ENCODE measurements around the gene SLCO3A1. TPM values are rescaled to one million over a fixed set of nuclear protein-coding genes. Genes with fewer than 3 reads are reported as not detected.

SLCO3A1 gene
- total and polyA plus RNA-seq, 10 donors: 7.5 to 79.5 (median 40.7) TPM

DNA sequence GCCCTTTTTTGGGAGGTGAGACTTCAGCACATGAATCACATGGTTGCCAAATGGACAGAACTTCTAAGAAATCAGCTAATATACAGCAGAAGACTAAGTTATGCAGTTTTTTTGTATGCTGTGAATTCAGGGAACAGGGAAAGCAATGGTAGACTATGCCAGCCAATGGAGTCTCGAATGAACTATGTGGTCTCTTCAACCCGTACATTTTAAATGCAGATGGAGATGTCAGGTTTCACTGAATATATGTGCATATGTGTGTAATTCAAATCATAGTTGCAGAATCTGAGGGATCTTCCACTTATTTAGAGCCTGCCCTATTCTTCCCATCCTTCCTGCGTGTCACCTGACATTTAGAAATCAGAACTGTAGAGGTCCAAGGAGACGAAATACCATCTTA is 187.9 kb downstream of the SLCO3A1 start:
- no peak overlapping the region for H3K4me3 ChIP-seq
- intact Hi-C loops (cut with DNase I; ENCODE audit: low total_unique reads): no loop called here
- DNase-seq: no peak
- WGBS, 5 donors: 89 to 97% (median 93%) methylated on average over 4 of the region's 4 CpGs
- TF ChIP-seq CTCF (IDR thresholded peaks at IDR 0.05 in 8 of 11, conservative IDR thresholded peaks at IDR 0.05 in 3 of 11) (no peak), POLR2AphosphoS5 (IDR thresholded peaks at IDR 0.05) (no peak), POLR2A (IDR thresholded peaks at IDR 0.05) (no peak)
- H3K9me3 ChIP-seq: peaks cover 0 to 15% (median 6%) of the 10 kb centered on the region in 8 donors
- H3K36me3 ChIP-seq: no peaks in the 10 kb centered on the region
- peaks cover 0 to 8% (median 0%) of the 10 kb centered on the region in 6 donors for H3K4me1 ChIP-seq
- no peaks in the 10 kb centered on the region for H3K27me3 ChIP-seq (replicated peaks in 1 of 7)
- no peak overlapping the region for H3K27ac ChIP-seq

GRCh38 chr15:92043283-92043682 is 189.8 kb downstream of the SLCO3A1 start:
- WGBS, 5 donors: 83 to 90% (median 87%) methylated on average over 3 of the region's 3 CpGs
- H3K9me3 ChIP-seq: peaks cover 0 to 15% (median 6%) of the 10 kb centered on the region in 8 donors
- H3K36me3 ChIP-seq: no peaks in the 10 kb centered on the region
- intact Hi-C loops (cut with DNase I; ENCODE audit: low total_unique reads): no loop called here
- no peak for DNase-seq
- no peaks in the 10 kb centered on the region for H3K27me3 ChIP-seq (replicated peaks in 1 of 7)
- no peak for TF ChIP-seq CTCF (IDR thresholded peaks at IDR 0.05 in 8 of 11, conservative IDR thresholded peaks at IDR 0.05 in 3 of 11)
- TF ChIP-seq POLR2A (IDR thresholded peaks at IDR 0.05): no peak
- no peak for TF ChIP-seq POLR2AphosphoS5 (IDR thresholded peaks at IDR 0.05)
- H3K4me3 ChIP-seq: no peak overlapping the region
- H3K27ac ChIP-seq: no peak overlapping the region
- H3K4me1 ChIP-seq: peaks cover 0 to 8% (median 0%) of the 10 kb centered on the region in 6 donors

DNA sequence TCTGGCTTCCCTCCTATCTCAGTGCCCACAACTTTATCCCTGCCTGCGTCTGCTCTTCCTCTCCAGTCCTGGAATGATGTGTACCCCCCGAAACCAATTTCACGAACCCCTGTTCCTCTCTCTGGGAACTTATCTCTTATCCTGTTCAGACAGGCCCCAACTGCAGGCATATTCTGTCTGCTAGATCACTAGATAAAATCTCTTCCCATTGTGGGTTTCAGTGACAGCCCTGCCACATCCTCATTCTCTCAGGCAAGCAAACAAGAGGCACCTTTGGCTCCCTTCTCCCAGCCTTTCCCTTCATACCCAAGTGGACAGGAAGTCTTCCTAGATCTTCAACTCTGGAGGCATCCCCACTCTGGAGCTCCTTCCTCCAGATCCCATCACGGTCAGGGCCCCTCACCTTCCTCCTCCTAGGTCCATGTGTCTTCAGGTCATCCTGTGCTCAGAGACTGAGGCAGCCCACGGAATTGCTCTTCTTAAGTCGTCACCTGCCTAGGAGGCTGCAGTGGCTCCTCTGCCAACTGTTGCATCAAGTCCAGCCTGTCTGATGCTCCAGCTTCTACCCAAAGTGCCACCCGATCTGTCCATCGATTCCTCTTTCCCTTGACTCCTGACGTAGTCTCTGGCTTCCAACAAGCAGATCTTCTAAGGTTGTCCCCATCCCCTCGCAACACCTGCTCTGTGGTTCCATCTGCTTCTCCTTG is 190.8 kb downstream of the SLCO3A1 start:
- peaks cover 0 to 12% (median 0%) of the 10 kb centered on the region in 6 donors for H3K4me1 ChIP-seq
- 70 to 80% (median 76%) methylated on average over 10 of the region's 10 CpGs for WGBS, 5 donors

More for the DNA sequence above, 190.8 kb downstream of the SLCO3A1 start:
- H3K27me3 ChIP-seq (replicated peaks in 1 of 7): no peaks in the 10 kb centered on the region
- TF ChIP-seq CTCF (IDR thresholded peaks at IDR 0.05 in 8 of 11, conservative IDR thresholded peaks at IDR 0.05 in 3 of 11) (no peak), POLR2A (IDR thresholded peaks at IDR 0.05) (no peak), POLR2AphosphoS5 (IDR thresholded peaks at IDR 0.05) (no peak)
- no peak overlapping the region for H3K27ac ChIP-seq
- no peak for DNase-seq
- no peaks in the 10 kb centered on the region for H3K36me3 ChIP-seq
- peaks cover 0 to 6% (median 0%) of the 10 kb centered on the region in 8 donors for H3K9me3 ChIP-seq
- intact Hi-C loops (cut with DNase I; ENCODE audit: low total_unique reads): no loop called here
- H3K4me3 ChIP-seq: no peak overlapping the region
